ENCODE measurements around the gene SETD3.

SETD3 gene

GRCh38 chr14:99401621-99402284, 78.9 kb downstream of the SETD3 start:
- H3K27ac ChIP-seq: no peak overlapping the region
- no peak for TF ChIP-seq ZFX (IDR thresholded peaks at IDR 0.05; ENCODE audit: borderline replicate concordance)
- TF ChIP-seq CTCF (IDR thresholded peaks at IDR 0.05): no peak

DNA sequence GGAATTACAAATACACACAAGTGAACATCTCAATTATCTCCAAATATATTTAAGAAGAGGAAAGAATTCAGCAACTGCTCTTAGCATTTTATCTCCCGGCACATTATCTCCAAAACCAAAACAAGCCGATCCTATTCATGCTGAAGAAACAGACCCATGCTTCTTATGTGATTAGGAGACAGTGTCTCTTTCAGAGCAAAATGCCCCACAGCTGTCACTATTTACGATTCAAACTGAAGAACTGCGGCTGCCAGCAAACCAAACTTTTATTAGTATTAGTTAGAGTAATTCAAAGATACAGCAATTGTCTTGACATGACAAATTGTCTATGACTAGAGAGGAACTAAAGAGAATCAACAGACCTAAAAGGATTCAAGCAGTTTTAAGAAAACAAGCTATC, 79.4 kb downstream of the SETD3 start:
- no peak overlapping the region for H3K27ac ChIP-seq
- no peak for TF ChIP-seq CTCF (IDR thresholded peaks at IDR 0.05)
- no peak for TF ChIP-seq ZFX (IDR thresholded peaks at IDR 0.05; ENCODE audit: borderline replicate concordance)

DNA sequence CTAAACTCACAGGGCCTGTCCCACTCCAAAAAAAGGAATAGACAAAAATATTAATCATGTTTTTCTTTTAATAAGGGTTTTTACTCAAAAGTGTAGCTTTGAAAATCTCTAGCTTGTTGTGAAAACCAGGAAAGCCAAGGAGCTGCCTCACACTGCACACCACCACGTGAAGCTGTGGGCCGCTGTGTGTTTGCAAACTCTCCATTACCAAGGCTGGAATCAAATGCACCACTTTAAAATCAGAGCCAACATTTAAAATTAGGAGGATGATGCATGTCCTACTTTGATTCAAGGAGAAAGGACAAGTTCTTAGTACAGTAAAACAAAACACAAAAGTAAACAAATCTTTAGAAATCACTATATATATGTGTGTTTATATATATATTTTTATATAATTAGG, 83.0 kb downstream of the SETD3 start:
- TF ChIP-seq CTCF (IDR thresholded peaks at IDR 0.05): no peak
- no peak for TF ChIP-seq ZFX (IDR thresholded peaks at IDR 0.05; ENCODE audit: borderline replicate concordance)
- no peak overlapping the region for H3K27ac ChIP-seq

- no peak overlapping the region for H3K27ac ChIP-seq
- TF ChIP-seq ZFX (IDR thresholded peaks at IDR 0.05; ENCODE audit: borderline replicate concordance) (no peak), CTCF (IDR thresholded peaks at IDR 0.05) (no peak)
Measured at GRCh38 chr14:99395909-99396530, 84.6 kb downstream of the SETD3 start.

- no peak for TF ChIP-seq CTCF (IDR thresholded peaks at IDR 0.05)
- TF ChIP-seq ZFX (IDR thresholded peaks at IDR 0.05; ENCODE audit: borderline replicate concordance): no peak
- no peak overlapping the region for H3K27ac ChIP-seq
Measured at GRCh38 chr14:99394602-99395156, 86.0 kb downstream of the SETD3 start.

DNA sequence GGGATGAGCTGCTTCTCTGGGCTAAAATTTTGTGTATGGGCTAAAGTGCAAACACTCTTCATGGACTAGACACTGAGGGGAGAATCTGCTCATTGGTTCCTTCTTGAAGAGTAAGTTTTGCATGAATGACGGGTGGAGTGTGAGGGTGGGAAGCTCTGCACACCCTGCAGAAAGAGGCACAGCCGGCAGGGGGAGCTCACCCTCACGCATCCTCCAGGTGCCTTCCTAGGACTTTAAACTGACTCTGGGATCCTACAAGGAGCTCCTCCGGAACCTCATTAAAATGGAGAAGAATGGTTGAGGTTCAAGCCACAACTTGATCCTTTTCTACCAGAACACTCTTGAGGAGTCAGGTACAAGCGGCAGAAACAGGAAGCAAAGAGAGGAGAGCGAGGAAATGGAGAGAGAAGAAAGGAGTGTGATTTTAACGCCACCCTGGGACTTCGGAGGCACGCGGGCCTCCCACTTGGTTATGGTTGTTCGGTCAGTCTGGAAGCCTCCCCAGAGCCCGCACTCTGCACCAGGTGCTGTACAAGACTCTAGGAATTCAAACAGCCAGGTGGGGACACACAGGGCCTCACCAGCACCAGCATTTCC, 87.5 kb downstream of the SETD3 start:
- H3K27ac ChIP-seq: no peak overlapping the region
- TF ChIP-seq CTCF (IDR thresholded peaks at IDR 0.05) (peak; percentile 89), ZFX (IDR thresholded peaks at IDR 0.05; ENCODE audit: borderline replicate concordance) (no peak)

DNA sequence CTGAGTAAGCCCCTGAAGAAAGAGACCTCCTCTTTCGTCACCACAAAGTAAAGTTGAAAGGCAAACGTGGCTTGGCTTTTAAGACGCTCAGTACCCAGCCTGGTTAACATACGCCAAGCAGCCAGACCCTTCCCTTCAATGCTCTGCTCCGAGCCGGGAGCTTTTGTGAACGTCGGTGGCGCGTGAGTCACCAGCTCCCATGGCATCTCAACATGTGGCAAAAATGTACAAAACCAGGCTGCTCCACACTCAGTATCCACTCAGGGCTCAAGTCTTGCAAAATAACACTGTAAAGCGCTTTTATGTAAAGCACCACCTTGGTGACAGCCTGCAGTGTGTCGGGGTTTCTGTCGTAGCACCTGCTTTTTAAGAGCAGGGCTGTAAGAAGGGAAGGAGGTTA, 89.0 kb downstream of the SETD3 start:
- H3K27ac ChIP-seq: no peak overlapping the region
- no peak for TF ChIP-seq CTCF (IDR thresholded peaks at IDR 0.05)
- no peak for TF ChIP-seq ZFX (IDR thresholded peaks at IDR 0.05; ENCODE audit: borderline replicate concordance)

Measured in 22Rv1 (cell line).